Measurements from ENCODE around the gene MAD1L1.
A peak's percentile ranks its signal among the peaks of the same experiment; 100 is the strongest.

MAD1L1 gene

DNA sequence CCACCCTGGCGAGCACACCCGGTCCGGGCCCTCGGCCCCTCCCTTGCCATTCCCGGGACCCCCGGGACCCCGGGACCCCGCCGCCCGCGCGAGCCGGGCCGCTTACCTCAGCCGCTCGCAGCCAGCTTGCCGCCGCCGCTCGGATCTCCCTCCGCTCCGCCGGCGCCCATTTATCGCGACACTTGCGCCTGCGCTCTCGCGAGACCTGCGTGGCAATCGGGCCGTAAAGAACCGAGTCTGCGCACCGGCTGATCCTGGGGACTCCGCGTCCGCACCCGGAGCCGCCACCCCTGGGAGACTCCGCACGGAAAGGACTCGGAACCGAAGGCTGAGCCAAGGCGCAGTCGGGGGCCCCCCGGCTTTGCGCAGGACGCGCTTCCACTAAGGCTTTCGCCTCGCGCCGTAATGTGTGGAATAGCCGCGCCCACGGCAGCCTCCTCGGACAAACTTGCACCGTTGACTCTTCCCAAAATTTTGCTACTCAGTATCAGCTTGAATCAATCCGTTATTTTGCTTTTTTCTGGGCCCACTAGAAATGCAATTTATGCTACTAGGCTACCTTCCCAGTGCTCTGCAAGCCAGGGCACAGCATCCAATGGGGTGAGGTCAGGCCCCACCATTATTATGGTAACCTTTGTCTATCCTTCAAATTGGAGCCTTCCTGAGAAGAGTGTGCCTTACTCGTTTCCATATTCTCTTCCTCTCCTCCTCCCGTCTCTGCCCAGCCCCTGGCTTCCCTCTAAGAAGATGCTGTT, at the start of gene MAD1L1:
Gene MAD1L1 (minus strand): TSS at position 180 of the 755 bp plus-strand sequence. CDS start 2,812 bp downstream, outside the sequence.
- peak within 1 kb of the TSS; percentile 81 for H3K4me3 ChIP-seq (ENCODE audit: low read length)
- peak; percentile 86 for DNase-seq (ENCODE audit: low read depth)
- TF ChIP-seq, protein P1, sequence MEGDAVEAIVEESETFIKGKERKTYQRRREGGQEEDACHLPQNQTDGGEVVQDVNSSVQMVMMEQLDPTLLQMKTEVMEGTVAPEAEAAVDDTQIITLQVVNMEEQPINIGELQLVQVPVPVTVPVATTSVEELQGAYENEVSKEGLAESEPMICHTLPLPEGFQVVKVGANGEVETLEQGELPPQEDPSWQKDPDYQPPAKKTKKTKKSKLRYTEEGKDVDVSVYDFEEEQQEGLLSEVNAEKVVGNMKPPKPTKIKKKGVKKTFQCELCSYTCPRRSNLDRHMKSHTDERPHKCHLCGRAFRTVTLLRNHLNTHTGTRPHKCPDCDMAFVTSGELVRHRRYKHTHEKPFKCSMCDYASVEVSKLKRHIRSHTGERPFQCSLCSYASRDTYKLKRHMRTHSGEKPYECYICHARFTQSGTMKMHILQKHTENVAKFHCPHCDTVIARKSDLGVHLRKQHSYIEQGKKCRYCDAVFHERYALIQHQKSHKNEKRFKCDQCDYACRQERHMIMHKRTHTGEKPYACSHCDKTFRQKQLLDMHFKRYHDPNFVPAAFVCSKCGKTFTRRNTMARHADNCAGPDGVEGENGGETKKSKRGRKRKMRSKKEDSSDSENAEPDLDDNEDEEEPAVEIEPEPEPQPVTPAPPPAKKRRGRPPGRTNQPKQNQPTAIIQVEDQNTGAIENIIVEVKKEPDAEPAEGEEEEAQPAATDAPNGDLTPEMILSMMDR (conservative IDR thresholded peaks at IDR 0.05; ENCODE audit: low read length): no peak

DNA sequence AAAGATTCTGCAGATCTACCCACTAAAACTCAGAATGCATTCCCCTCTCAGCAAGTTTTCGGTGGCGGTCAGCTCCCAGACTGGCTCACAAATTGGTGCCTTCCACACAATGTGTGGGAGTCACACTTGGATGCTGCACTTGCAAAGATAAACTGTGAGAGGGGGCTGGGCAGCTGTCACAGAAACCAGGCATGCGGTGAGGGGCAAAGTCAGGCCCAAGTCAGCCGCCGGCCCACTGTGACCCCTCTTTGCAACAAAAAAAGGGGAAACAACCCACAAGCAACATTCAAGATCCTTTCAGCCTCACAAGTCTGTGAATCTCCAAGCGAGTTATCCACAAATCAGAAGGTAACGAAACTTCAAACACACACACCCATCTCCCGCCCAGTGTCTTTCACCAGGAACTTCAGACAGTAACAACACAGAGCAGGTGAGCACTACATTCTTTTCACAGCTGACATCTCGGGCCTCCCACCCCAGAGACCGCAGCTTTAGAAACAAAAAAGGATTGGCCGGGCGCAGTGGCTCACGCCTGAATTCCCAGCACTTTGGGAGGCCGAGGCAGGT, 49.5 kb upstream of the MAD1L1 start:
- H3K4me3 ChIP-seq (ENCODE audit: low read length): no peak overlapping the region
- no peak for DNase-seq (ENCODE audit: low read depth)
- TF ChIP-seq, protein P1 (conservative IDR thresholded peaks at IDR 0.05; ENCODE audit: low read length): no peak

DNA sequence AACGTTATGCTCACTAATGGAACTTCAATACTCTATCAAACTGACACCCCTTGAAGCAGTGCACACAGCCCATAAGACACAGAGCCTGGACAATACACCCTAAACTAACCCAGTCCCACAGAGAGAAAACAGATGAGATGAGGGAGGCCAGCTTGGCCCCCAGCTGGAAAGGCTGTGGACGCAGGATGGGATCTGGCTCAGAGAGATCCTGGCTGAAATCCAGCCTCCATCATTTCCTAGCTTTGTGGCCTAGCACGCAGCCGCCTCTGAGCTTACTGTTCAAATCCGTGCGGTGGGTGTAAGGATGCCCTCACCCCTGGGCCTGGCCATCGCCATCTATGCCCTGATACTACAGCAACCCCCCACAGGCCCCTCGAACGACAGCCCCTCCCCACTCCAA, 48.8 kb upstream of the MAD1L1 start:
- TF ChIP-seq, protein P1 (conservative IDR thresholded peaks at IDR 0.05; ENCODE audit: low read length): no peak

DNA sequence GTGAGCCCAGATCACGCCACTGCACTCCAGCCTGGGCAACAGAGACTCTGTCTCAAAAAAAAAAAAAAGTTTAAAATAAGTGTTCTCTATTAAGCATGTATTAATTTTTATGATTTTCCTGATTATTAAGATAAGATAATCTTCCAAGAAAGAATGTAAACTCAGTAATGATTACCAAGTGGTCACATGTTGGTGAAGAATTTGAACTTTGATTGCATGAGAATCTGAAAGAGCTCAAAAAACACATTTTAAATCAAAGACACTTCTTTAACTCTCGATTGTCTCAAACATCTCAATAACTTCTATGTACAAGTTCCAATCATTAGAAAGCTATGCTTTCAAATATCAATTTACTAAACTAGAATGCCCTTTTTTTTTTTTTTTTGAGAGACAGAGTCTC, 47.7 kb upstream of the MAD1L1 start:
- no peak overlapping the region for H3K4me3 ChIP-seq (ENCODE audit: low read length)
- DNase-seq (ENCODE audit: low read depth): no peak
- TF ChIP-seq, protein P1 (conservative IDR thresholded peaks at IDR 0.05; ENCODE audit: low read length): no peak

More for the DNA sequence above, 48.8 kb upstream of the MAD1L1 start:
- H3K4me3 ChIP-seq (ENCODE audit: low read length): no peak overlapping the region
- peak; percentile 62 for DNase-seq (ENCODE audit: low read depth)

DNA sequence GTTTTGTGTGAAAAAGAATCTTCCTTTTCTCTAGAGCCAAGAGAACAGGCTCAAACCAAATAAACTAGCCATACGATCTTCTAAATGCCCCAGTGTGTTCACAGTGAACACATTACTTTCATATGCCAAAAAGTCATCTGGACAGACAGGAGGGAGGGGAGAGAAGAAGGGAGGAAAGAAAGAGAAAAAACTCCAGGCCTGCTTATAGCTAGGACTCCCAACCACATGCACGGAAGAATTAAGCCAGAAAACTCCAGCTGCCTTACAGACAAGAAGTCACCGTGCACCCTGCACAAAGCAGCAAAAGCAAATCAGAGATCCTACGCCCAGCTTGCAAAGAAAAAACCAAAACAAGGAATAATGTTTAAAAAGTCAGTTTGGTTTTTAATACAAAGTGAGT, 47.2 kb upstream of the MAD1L1 start:
- no peak overlapping the region for H3K4me3 ChIP-seq (ENCODE audit: low read length)
- TF ChIP-seq, protein P1 (conservative IDR thresholded peaks at IDR 0.05; ENCODE audit: low read length): no peak
- DNase-seq (ENCODE audit: low read depth): no peak

DNA sequence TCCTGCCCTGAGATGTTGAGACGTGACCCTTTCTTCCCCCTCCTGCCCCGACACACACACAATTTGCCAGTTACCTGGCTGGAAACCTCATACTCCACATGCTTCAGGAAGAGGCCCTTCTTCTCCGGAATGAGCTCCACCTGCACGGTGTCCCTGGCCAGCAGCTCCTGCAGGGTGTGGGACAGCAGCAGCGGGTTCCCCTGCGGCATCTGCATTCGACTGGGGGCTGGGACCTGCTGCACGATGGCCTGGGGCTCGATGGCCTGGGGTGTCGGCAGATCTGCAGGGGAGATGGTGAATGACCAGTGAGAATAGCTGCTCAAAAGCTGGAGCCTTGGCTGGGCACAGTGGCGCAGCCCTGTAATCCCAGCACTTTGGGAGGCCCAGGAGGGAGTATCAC, 45.3 kb upstream of the MAD1L1 start:
- no peak overlapping the region for H3K4me3 ChIP-seq (ENCODE audit: low read length)
- TF ChIP-seq, protein P1 (conservative IDR thresholded peaks at IDR 0.05; ENCODE audit: low read length): no peak
- no peak for DNase-seq (ENCODE audit: low read depth)

DNA sequence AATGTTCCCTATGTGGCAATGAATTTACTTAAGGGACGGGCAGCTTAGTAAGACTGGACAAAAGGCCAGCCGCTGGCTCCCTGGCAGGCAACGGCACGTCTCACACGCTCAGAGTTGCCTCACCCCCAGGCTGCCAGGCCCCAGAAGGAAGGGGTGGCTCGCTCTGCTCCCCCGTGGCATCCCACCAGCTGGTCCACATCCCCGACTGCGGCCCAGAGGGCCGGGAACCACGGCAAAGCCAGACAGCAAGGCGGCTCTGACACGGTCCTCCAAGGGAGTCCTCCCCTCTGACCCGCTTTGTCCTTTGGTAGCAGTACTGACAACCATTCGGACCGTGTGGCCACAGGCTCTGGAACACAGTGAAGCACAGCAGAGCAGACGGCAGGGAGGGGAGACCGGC, 43.4 kb upstream of the MAD1L1 start:
- TF ChIP-seq, protein P1 (conservative IDR thresholded peaks at IDR 0.05; ENCODE audit: low read length): no peak
- no peak overlapping the region for H3K4me3 ChIP-seq (ENCODE audit: low read length)
- no peak for DNase-seq (ENCODE audit: low read depth)
